Uterus (tissue), 2 donors: ENCODE results near the gene H2AZ2.

Experiments
- CTCF ChIP-seq, 4 experiments: fragments of 200-600 bp in 2 of 4; fragments of 450-650 bp in 2 of 4; sonication (generic) in 2 of 4; IDR thresholded peaks; one replicate each; pipeline ENCODE4 v1.5.1; 2016 to 2019; ENCODE audit warnings: antibody characterized with exemption in 4 of 4, mild to moderate bottlenecking in 2 of 4, moderate library complexity in 1 of 4
- POLR2A ChIP-seq, 2 donors: fragments of 450-650 bp; IDR thresholded peaks; one replicate each; pipeline ENCODE4 v1.6.1; 2016; ENCODE audit warnings: antibody characterized with exemption in 2 of 2, mild to moderate bottlenecking in 1 of 2, moderate library complexity in 1 of 2

- no peak for TF ChIP-seq POLR2A (IDR thresholded peaks at IDR 0.05)
- no peak for TF ChIP-seq CTCF (IDR thresholded peaks at IDR 0.05)
Measured at GRCh38 chr7:44887293-44887692, 39.4 kb upstream of the H2AZ2 start.
